GM13976 (cell line): ENCODE results near the gene MAP3K13.

Source experiments
- DNase-seq: peaks from one replicate; pipeline ENCODE4 v3.0.0; 2012; ENCODE audit warnings: low spot score
- in situ Hi-C: fragments of 300-500 bp; cut with MboI; formaldehyde crosslinking; loops from one replicate; pipeline ENCODE4 v1.12.0; 2022; ENCODE audit warnings: low sequenced_read_pairs, mixed read lengths, inconsistent platforms; ENCODE audit not compliant: unreplicated experiment
- TF ChIP-seq, protein P1 (sequence below): IDR thresholded peaks from 2 replicates; pipeline ENCODE4 v1.5.1; 2012; ENCODE audit warnings: borderline replicate concordance, mild to moderate bottlenecking; ENCODE audit not compliant: insufficient read depth; ENCODE audit errors: extremely low read depth, missing control alignments, control extremely low read depth

Gene MAP3K13

DNA sequence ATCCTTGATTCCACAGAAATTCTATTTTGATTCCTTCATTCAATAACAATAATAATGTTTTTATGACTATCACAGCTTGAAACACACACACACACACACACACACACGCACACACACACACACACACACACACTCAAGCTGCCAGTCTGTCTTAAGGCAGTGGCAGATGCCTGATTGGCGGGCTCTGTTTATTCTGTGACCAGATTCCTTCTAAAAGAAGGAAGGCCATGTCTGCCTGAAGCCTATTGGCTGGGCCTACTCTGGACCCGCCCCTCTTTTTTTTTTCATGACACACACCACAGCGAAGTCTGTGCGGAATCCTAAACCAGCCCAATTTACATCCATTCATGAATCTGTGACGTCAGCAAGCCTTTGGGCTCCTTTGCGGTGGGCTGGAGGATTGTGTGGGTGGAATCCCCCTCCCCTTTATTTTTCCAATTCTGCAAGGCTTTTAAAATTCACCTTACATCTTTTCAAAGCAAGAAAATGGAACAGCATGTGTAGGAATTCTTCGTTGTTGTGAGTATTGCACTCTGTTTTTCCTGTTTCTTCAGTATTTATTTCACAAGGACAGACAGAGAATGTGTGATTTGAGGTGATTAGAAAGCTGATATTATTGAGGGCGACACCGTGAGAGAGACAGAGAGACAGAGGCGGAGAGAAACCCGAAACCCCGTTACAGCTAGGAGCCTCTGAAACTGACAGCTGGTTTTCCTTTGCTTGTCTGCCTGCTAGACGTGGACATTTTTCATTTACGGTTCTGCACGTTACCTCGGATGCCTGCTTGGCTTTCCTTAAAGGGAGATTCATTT is at the start of gene MAP3K13:
MAP3K13 (plus strand) TSS at position 287 of the 812 bp plus-strand sequence. CDS start 65,446 bp downstream, outside the sequence.
- peak; percentile 86 for DNase-seq
- in situ Hi-C loops: no loop called here

GRCh38 chr3:185313693-185314246 is 49.2 kb upstream of the MAP3K13 start:
- no peak for DNase-seq
- in situ Hi-C loops: no loop called here
- TF ChIP-seq, protein P1, sequence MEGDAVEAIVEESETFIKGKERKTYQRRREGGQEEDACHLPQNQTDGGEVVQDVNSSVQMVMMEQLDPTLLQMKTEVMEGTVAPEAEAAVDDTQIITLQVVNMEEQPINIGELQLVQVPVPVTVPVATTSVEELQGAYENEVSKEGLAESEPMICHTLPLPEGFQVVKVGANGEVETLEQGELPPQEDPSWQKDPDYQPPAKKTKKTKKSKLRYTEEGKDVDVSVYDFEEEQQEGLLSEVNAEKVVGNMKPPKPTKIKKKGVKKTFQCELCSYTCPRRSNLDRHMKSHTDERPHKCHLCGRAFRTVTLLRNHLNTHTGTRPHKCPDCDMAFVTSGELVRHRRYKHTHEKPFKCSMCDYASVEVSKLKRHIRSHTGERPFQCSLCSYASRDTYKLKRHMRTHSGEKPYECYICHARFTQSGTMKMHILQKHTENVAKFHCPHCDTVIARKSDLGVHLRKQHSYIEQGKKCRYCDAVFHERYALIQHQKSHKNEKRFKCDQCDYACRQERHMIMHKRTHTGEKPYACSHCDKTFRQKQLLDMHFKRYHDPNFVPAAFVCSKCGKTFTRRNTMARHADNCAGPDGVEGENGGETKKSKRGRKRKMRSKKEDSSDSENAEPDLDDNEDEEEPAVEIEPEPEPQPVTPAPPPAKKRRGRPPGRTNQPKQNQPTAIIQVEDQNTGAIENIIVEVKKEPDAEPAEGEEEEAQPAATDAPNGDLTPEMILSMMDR: no peak

More for the DNA sequence above, at the start of gene MAP3K13:
- TF ChIP-seq, protein P1: no peak

GRCh38 chr3:185316740-185317412 is 46.1 kb upstream of the MAP3K13 start:
- TF ChIP-seq, protein P1: no peak
- no peak for DNase-seq
- in situ Hi-C loops: no loop called here

DNA sequence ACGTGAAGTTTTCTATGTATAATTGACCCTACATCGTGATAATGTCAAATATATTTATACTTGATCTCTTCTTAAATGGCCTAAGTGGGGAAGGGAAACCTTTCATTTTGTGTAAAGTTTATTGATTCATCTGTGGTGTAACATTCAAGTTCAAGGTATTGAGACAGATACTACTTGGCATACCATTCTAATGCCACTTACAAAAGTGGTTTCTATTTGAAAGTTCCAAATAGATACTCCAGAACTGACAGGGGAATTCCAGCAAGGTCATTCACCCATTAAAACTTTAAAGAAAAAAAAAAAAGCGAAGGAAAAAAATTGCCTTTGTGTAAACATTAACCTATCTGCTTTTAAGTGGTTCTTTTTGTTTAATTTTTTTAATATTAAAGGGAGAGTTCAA is 45.3 kb upstream of the MAP3K13 start:
- DNase-seq: no peak
- TF ChIP-seq, protein P1: no peak
- in situ Hi-C loops: no loop called here

- TF ChIP-seq, protein P1: no peak
- no peak for DNase-seq
- in situ Hi-C loops: no loop called here
These were observed 44.8 kb upstream of the MAP3K13 start for GRCh38 chr3:185318141-185318540.

DNA sequence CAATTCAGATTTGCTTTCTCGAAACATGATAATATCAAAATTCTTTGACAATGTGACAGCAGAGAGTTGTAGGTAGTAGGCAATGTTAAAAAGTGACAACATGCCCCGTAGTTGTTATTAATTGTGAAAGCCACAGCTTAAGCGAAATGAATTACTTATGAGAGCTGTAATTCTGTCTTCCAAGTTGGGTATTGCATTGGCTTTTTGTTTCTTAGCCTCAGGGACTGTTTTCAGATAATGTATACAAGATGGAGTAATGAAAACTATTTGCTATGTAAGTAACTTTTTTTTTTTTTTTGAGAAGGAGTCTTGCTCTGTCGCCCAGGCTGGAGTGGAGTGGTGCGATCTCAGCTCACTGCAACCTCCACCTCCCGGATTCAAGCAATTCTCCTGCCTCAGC is 43.1 kb upstream of the MAP3K13 start:
- TF ChIP-seq, protein P1: no peak
- in situ Hi-C loops: no loop called here

More for the DNA sequence above, 43.1 kb upstream of the MAP3K13 start:
- no peak for DNase-seq
